H1 (cell line): Measurements from ENCODE around the gene PRPF38A. TPM values are rescaled to one million over a fixed set of nuclear protein-coding genes. Genes with fewer than 3 reads are reported as not detected.

ENCODE experiments used
- CBX8 ChIP-seq: fragments of 300-800, 300-1000 bp; sonication (generic); IDR thresholded peaks from 2 replicates; pipeline ENCODE4 v1.7.1; 2016; ENCODE audit warnings: low read depth, low read length, borderline replicate concordance
- CHD1 ChIP-seq: IDR thresholded peaks from 2 replicates; pipeline ENCODE4 v1.6.1; 2012; ENCODE audit warnings: low read depth, low read length, improper control_type of control experiment
- JUND ChIP-seq: IDR thresholded peaks from 2 replicates; pipeline ENCODE4 v1.6.1; 2011; ENCODE audit warnings: mild to moderate bottlenecking, improper control_type of control experiment, low read length
- NANOG ChIP-seq: IDR thresholded peaks from 2 replicates; pipeline ENCODE4 v1.6.1; 2011; ENCODE audit warnings: low read length, low read depth, mild to moderate bottlenecking, inconsistent platforms; ENCODE audit not compliant: insufficient read depth, poor library complexity, severe bottlenecking
- POU5F1 ChIP-seq: IDR thresholded peaks from 2 replicates; pipeline ENCODE4 v1.6.1; 2011; ENCODE audit warnings: low read depth, mild to moderate bottlenecking, low read length, moderate library complexity
- RBBP5 ChIP-seq: IDR thresholded peaks from 2 replicates; pipeline ENCODE4 v1.7.1; 2012; ENCODE audit warnings: low read depth, mild to moderate bottlenecking, inconsistent platforms, low read length, moderate library complexity, borderline replicate concordance
- polyA plus RNA-seq, 7 experiments: library from polyadenylated mRNA; depleted of rRNA in 3 of 7; stranded (reverse) in 5 of 7; unstranded in 2 of 7; fragments of >200 nt in 5 of 7; fragments of 200-250 nt in 2 of 7; gene quantifications; 1 replicate in 5 of 7; 2 replicates in 1 of 7; 4 replicates in 1 of 7; pipeline versions ENCODE4 v1.2.1 to v1.2.3, GENCODE V29; 2011 to 2013; ENCODE audit warnings: missing spikeins in 2 of 7, mixed read lengths in 2 of 7
- total RNA-seq: library from RNA; stranded (reverse); fragmentation: NEBNext Ultra II Directional; extraction: Animal tissue kit (Norgen Biotek cat#: 25700); gene quantifications from 2 replicates; pipeline ENCODE4 v1.2.1, GENCODE V29; 2021
- TF ChIP-seq, protein P1 (sequence below), 3 experiments: IDR thresholded peaks; 1 replicate in 2 of 3; 2 replicates in 1 of 3; pipeline versions ENCODE4 v1.5.1 to v1.6.1; 2011; ENCODE audit warnings: low read length in 3 of 3, mild to moderate bottlenecking in 3 of 3, inconsistent platforms in 2 of 3, low read depth in 1 of 3, moderate library complexity in 1 of 3; ENCODE audit not compliant: insufficient read depth in 1 of 3; ENCODE audit errors: control extremely low read depth in 1 of 3
- TF ChIP-seq, protein P2 (sequence below): IDR thresholded peaks from 2 replicates; pipeline ENCODE4 v1.6.1; 2011; ENCODE audit warnings: low read length, improper control_type of control experiment

PRPF38A gene
- total and polyA plus RNA-seq, 2 of the 8 experiments (the other 6 are each of a cell fraction or from before 2014, with no cell fraction given), result 25.6 to 76.2 TPM

GRCh38 chr1:52435211-52435610 lies 30.8 kb downstream of the PRPF38A start (continued):
- TF ChIP-seq, protein P1, sequence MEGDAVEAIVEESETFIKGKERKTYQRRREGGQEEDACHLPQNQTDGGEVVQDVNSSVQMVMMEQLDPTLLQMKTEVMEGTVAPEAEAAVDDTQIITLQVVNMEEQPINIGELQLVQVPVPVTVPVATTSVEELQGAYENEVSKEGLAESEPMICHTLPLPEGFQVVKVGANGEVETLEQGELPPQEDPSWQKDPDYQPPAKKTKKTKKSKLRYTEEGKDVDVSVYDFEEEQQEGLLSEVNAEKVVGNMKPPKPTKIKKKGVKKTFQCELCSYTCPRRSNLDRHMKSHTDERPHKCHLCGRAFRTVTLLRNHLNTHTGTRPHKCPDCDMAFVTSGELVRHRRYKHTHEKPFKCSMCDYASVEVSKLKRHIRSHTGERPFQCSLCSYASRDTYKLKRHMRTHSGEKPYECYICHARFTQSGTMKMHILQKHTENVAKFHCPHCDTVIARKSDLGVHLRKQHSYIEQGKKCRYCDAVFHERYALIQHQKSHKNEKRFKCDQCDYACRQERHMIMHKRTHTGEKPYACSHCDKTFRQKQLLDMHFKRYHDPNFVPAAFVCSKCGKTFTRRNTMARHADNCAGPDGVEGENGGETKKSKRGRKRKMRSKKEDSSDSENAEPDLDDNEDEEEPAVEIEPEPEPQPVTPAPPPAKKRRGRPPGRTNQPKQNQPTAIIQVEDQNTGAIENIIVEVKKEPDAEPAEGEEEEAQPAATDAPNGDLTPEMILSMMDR (IDR thresholded peaks at IDR 0.05; ENCODE audit: control extremely low read depth in 1 of 3, insufficient read depth in 1 of 3, low read depth in 1 of 3, low read length in 3 of 3), result no peak
- TF ChIP-seq CHD1 (no peak), POU5F1 (no peak), CBX8 (no peak), RBBP5 (no peak), NANOG (no peak), JUND (no peak)
- TF ChIP-seq, protein P2, sequence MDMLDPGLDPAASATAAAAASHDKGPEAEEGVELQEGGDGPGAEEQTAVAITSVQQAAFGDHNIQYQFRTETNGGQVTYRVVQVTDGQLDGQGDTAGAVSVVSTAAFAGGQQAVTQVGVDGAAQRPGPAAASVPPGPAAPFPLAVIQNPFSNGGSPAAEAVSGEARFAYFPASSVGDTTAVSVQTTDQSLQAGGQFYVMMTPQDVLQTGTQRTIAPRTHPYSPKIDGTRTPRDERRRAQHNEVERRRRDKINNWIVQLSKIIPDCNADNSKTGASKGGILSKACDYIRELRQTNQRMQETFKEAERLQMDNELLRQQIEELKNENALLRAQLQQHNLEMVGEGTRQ, result no peak
